ENCODE data around the gene HEATR1. TPM values are rescaled to one million over a fixed set of nuclear protein-coding genes. Genes with fewer than 3 reads are reported as not detected.
A peak's percentile ranks its signal among the peaks of the same experiment; 100 is the strongest.

The HEATR1 gene
- total RNA-seq, 1 donor from 2014 or later = 33.3 TPM

GRCh38 chr1:236530959-236531358, 73.4 kb downstream of the HEATR1 start:
- H3K27ac Mint-ChIP-seq (ENCODE audit: unreplicated experiment) = no peak overlapping the region
- no peak for DNase-seq (ENCODE audit: low spot score)
- H3K4me3 Mint-ChIP-seq (ENCODE audit: unreplicated experiment) = no peak overlapping the region
- H3K36me3 Mint-ChIP-seq (ENCODE audit: low read depth, unreplicated experiment) = peaks cover 24% of the 10 kb centered on the region
- H3K27me3 Mint-ChIP-seq (ENCODE audit: unreplicated experiment) = no peaks in the 10 kb centered on the region
- no peak for TF ChIP-seq CTCF (IDR thresholded peaks at IDR 0.05; ENCODE audit: unreplicated experiment)
- no peaks in the 10 kb centered on the region for H3K9me3 Mint-ChIP-seq (ENCODE audit: unreplicated experiment)
- peaks cover 23% of the 10 kb centered on the region for H3K4me1 Mint-ChIP-seq (ENCODE audit: unreplicated experiment)

GRCh38 chr1:236530286-236530685, 74.0 kb downstream of the HEATR1 start:
- Mint-ChIP-seq H3K9me3 (ENCODE audit: unreplicated experiment) (no peaks in the 10 kb centered on the region), H3K27ac (ENCODE audit: unreplicated experiment) (peak overlapping the region; percentile 14), H3K4me3 (ENCODE audit: unreplicated experiment) (no peak overlapping the region), H3K36me3 (ENCODE audit: low read depth, unreplicated experiment) (peaks cover 25% of the 10 kb centered on the region), H3K27me3 (ENCODE audit: unreplicated experiment) (no peaks in the 10 kb centered on the region), H3K4me1 (ENCODE audit: unreplicated experiment) (peaks cover 24% of the 10 kb centered on the region)
- no peak for DNase-seq (ENCODE audit: low spot score)
- no peak for TF ChIP-seq CTCF (IDR thresholded peaks at IDR 0.05; ENCODE audit: unreplicated experiment)

- no peak for DNase-seq (ENCODE audit: low spot score)
- no peak for TF ChIP-seq CTCF (IDR thresholded peaks at IDR 0.05; ENCODE audit: unreplicated experiment)
- peak overlapping the region; percentile 8 for H3K4me3 Mint-ChIP-seq (ENCODE audit: unreplicated experiment)
- peaks cover 18% of the 10 kb centered on the region for H3K36me3 Mint-ChIP-seq (ENCODE audit: low read depth, unreplicated experiment)
- H3K4me1 Mint-ChIP-seq (ENCODE audit: unreplicated experiment) = peaks cover 37% of the 10 kb centered on the region
- H3K27ac Mint-ChIP-seq (ENCODE audit: unreplicated experiment) = peak overlapping the region; percentile 27
- H3K9me3 Mint-ChIP-seq (ENCODE audit: unreplicated experiment) = no peaks in the 10 kb centered on the region
- peaks cover 8% of the 10 kb centered on the region for H3K27me3 Mint-ChIP-seq (ENCODE audit: unreplicated experiment)
These were observed 78.2 kb downstream of the HEATR1 start for GRCh38 chr1:236526079-236526478.

- H3K27me3 Mint-ChIP-seq (ENCODE audit: unreplicated experiment) = peaks cover 11% of the 10 kb centered on the region
- peaks cover 18% of the 10 kb centered on the region for H3K36me3 Mint-ChIP-seq (ENCODE audit: low read depth, unreplicated experiment)
- H3K27ac Mint-ChIP-seq (ENCODE audit: unreplicated experiment) = peak overlapping the region; percentile 97
- DNase-seq (ENCODE audit: low spot score) = no peak
- TF ChIP-seq CTCF (IDR thresholded peaks at IDR 0.05; ENCODE audit: unreplicated experiment) = no peak
- H3K4me1 Mint-ChIP-seq (ENCODE audit: unreplicated experiment) = peaks cover 30% of the 10 kb centered on the region
- H3K9me3 Mint-ChIP-seq (ENCODE audit: unreplicated experiment) = no peaks in the 10 kb centered on the region
- peak overlapping the region; percentile 95 for H3K4me3 Mint-ChIP-seq (ENCODE audit: unreplicated experiment)
These were observed 79.5 kb downstream of the HEATR1 start for GRCh38 chr1:236524895-236525184.

- H3K9me3 Mint-ChIP-seq (ENCODE audit: unreplicated experiment) = no peaks in the 10 kb centered on the region
- H3K36me3 Mint-ChIP-seq (ENCODE audit: low read depth, unreplicated experiment) = peaks cover 18% of the 10 kb centered on the region
- TF ChIP-seq CTCF (IDR thresholded peaks at IDR 0.05; ENCODE audit: unreplicated experiment) = no peak
- H3K27ac Mint-ChIP-seq (ENCODE audit: unreplicated experiment) = peak overlapping the region; percentile 97
- peaks cover 30% of the 10 kb centered on the region for H3K4me1 Mint-ChIP-seq (ENCODE audit: unreplicated experiment)
- peaks cover 11% of the 10 kb centered on the region for H3K27me3 Mint-ChIP-seq (ENCODE audit: unreplicated experiment)
- peak; percentile 34 for DNase-seq (ENCODE audit: low spot score)
- peak overlapping the region; percentile 95 for H3K4me3 Mint-ChIP-seq (ENCODE audit: unreplicated experiment)
These were observed 80.0 kb downstream of the HEATR1 start for GRCh38 chr1:236524142-236524894.

Data from endothelial cell (in vitro differentiated cells).